NB4 (cell line): Measurements from ENCODE around the gene KRTCAP2.

Source experiments
- DNase-seq: peaks from one replicate; pipeline ENCODE4 v3.0.0; 2010; ENCODE audit warnings: low read depth
- H3K4me3 ChIP-seq: one replicate; pipeline ENCODE4 v1.5.1; 2011; ENCODE audit warnings: mild to moderate bottlenecking, low read depth, low read length, moderate library complexity
- CTCF ChIP-seq: IDR thresholded peaks from one replicate; pipeline ENCODE4 v1.5.1; 2012; ENCODE audit warnings: low read depth, low read length
- MAX ChIP-seq: IDR thresholded peaks from 2 replicates; pipeline ENCODE4 v1.6.1; 2011; ENCODE audit warnings: low read depth, low read length
- MYC ChIP-seq: IDR thresholded peaks from 2 replicates; pipeline ENCODE4 v1.6.1; 2011; ENCODE audit warnings: low read depth, low read length
- POLR2A ChIP-seq: IDR thresholded peaks from 2 replicates; pipeline ENCODE4 v1.6.1; 2011; ENCODE audit warnings: mild to moderate bottlenecking; ENCODE audit not compliant: insufficient read length; ENCODE audit errors: extremely low read depth

Gene KRTCAP2

GRCh38 chr1:155125511-155125945 is 47.6 kb downstream of the KRTCAP2 start:
- H3K4me3 ChIP-seq = no peak overlapping the region
- DNase-seq = no peak
- no peak for TF ChIP-seq MAX
- TF ChIP-seq MYC = no peak
- no peak for TF ChIP-seq POLR2A
- no peak for TF ChIP-seq CTCF

GRCh38 chr1:155124503-155125463 is 48.3 kb downstream of the KRTCAP2 start:
- no peak for TF ChIP-seq MYC
- TF ChIP-seq POLR2A = no peak
- no peak for TF ChIP-seq MAX
- TF ChIP-seq CTCF = no peak
- DNase-seq = no peak
- no peak overlapping the region for H3K4me3 ChIP-seq

- TF ChIP-seq MYC (no peak), POLR2A (no peak), MAX (no peak), CTCF (no peak)
- no peak for DNase-seq
- no peak overlapping the region for H3K4me3 ChIP-seq
Observed at GRCh38 chr1:155123801-155124200, 49.3 kb downstream of the KRTCAP2 start.

- no peak for TF ChIP-seq MAX
- no peak for TF ChIP-seq POLR2A
- TF ChIP-seq MYC = no peak
- no peak for TF ChIP-seq CTCF
Observed at GRCh38 chr1:155122308-155122707, 50.8 kb downstream of the KRTCAP2 start.

GRCh38 chr1:155121249-155121648 is 51.9 kb downstream of the KRTCAP2 start:
- DNase-seq = no peak
- H3K4me3 ChIP-seq = no peak overlapping the region
- no peak for TF ChIP-seq MYC
- no peak for TF ChIP-seq CTCF
- no peak for TF ChIP-seq MAX

More at GRCh38 chr1:155122308-155122707, 50.8 kb downstream of the KRTCAP2 start:
- H3K4me3 ChIP-seq = no peak overlapping the region
- no peak for DNase-seq
